GM12874 (cell line): ENCODE data around the gene CD2BP2.

Experiments
- CTCF ChIP-seq: IDR thresholded peaks from 2 replicates; pipeline ENCODE4 v1.5.1; 2011; ENCODE audit warnings: low read depth, mild to moderate bottlenecking, control low read depth, low read length, moderate library complexity; ENCODE audit not compliant: insufficient read depth

Gene CD2BP2

GRCh38 chr16:30369091-30369937 lies 14.2 kb upstream of the CD2BP2 start:
- TF ChIP-seq CTCF = no peak

- TF ChIP-seq CTCF = no peak
Measured at GRCh38 chr16:30368792-30369090, 13.6 kb upstream of the CD2BP2 start.

GRCh38 chr16:30368122-30368791 lies 13.1 kb upstream of the CD2BP2 start:
- TF ChIP-seq CTCF = no peak

- TF ChIP-seq CTCF = no peak
Measured at GRCh38 chr16:30367349-30368009, 12.4 kb upstream of the CD2BP2 start.

GRCh38 chr16:30366511-30366910 lies 11.4 kb upstream of the CD2BP2 start:
- TF ChIP-seq CTCF = no peak

- no peak for TF ChIP-seq CTCF
Measured at GRCh38 chr16:30365200-30365599, 10.1 kb upstream of the CD2BP2 start.

- TF ChIP-seq CTCF = no peak
Measured at GRCh38 chr16:30361180-30361579, 6.1 kb upstream of the CD2BP2 start.
